ENCODE results near the gene EGFR.

- TF ChIP-seq CTCF (conservative IDR thresholded peaks at IDR 0.05; ENCODE audit: low read length) = no peak
- TF ChIP-seq EZH2phosphoT487 (IDR thresholded peaks at IDR 0.05; ENCODE audit: borderline replicate concordance) = no peak
Observed at GRCh38 chr7:55140941-55141278, 122.1 kb downstream of the EGFR start.

All from Loucy (cell line).